ENCODE measurements around the gene S100A8.

GRCh38 chr1:153395136-153395685 is 4.3 kb upstream of the S100A8 start:
- no peak for TF ChIP-seq CTCF (conservative IDR thresholded peaks at IDR 0.05; ENCODE audit: low read depth, low read length)
- TF ChIP-seq EZH2 (IDR thresholded peaks at IDR 0.05; ENCODE audit: borderline replicate concordance, low read depth, low read length, poor library complexity, severe bottlenecking): no peak
